Endometrial microvascular endothelial cells (primary cell): ENCODE measurements around the gene MAP1LC3B. TPM values are rescaled to one million over a fixed set of nuclear protein-coding genes. Genes with fewer than 3 reads are reported as not detected.

ENCODE experiments used
- in situ Hi-C: cut with HindIII; loops from 2 replicates; pipeline ENCODE4 v1.10.0; 2017; ENCODE audit warnings: low sequenced_read_pairs, low pct_unique_long_range_greater_than_20kb; ENCODE audit errors: inconsistent ontology term
- total RNA-seq: library from RNA; depleted of rRNA; stranded (reverse); fragments of >200 nt; gene quantifications from one replicate; pipeline ENCODE4 v1.2.3, GENCODE V29; 2015; ENCODE audit errors: inconsistent ontology term

Gene MAP1LC3B
- total RNA-seq, 1 donor from 2014 or later, result 54.4 TPM

- in situ Hi-C loops, result no loop called here
These were observed 28.2 kb downstream of the MAP1LC3B start for GRCh38 chr16:87420026-87421002.

GRCh38 chr16:87421003-87421912 lies 29.1 kb downstream of the MAP1LC3B start:
- in situ Hi-C loops, result no loop called here

- in situ Hi-C loops, result no loop called here
These were observed 30.0 kb downstream of the MAP1LC3B start for GRCh38 chr16:87422106-87422505.

GRCh38 chr16:87423429-87423828 lies 31.3 kb downstream of the MAP1LC3B start:
- in situ Hi-C loops, result no loop called here

GRCh38 chr16:87424266-87424665 lies 32.1 kb downstream of the MAP1LC3B start:
- in situ Hi-C loops, result no loop called here

GRCh38 chr16:87425941-87426340 lies 33.8 kb downstream of the MAP1LC3B start:
- in situ Hi-C loops, result no loop called here

- in situ Hi-C loops, result no loop called here
These were observed 34.5 kb downstream of the MAP1LC3B start for GRCh38 chr16:87426423-87427215.

GRCh38 chr16:87431926-87432325 lies 39.8 kb downstream of the MAP1LC3B start:
- in situ Hi-C loops, result no loop called here

- in situ Hi-C loops, result no loop called here
These were observed 40.3 kb downstream of the MAP1LC3B start for GRCh38 chr16:87432330-87432915.

GRCh38 chr16:87434146-87434667 lies 42.1 kb downstream of the MAP1LC3B start:
- in situ Hi-C loops, result no loop called here

- in situ Hi-C loops, result no loop called here
These were observed 43.5 kb downstream of the MAP1LC3B start for GRCh38 chr16:87435372-87436224.

GRCh38 chr16:87436225-87437172 lies 44.4 kb downstream of the MAP1LC3B start:
- in situ Hi-C loops, result no loop called here

GRCh38 chr16:87437327-87437726 lies 45.2 kb downstream of the MAP1LC3B start:
- in situ Hi-C loops, result no loop called here

- in situ Hi-C loops, result no loop called here
These were observed 45.9 kb downstream of the MAP1LC3B start for GRCh38 chr16:87437911-87438610.

GRCh38 chr16:87438611-87438985 lies 46.5 kb downstream of the MAP1LC3B start:
- in situ Hi-C loops, result no loop called here

- in situ Hi-C loops, result no loop called here
These were observed 47.8 kb downstream of the MAP1LC3B start for GRCh38 chr16:87439926-87440325.
